Pancreas (tissue), 10 donors: Measurements from ENCODE around the gene INAVA. TPM values are rescaled to one million over a fixed set of nuclear protein-coding genes. Genes with fewer than 3 reads are reported as not detected.

Experiments
- ATAC-seq, 4 donors: fragments of 200-7000 bp; cut with Tn5 transposase; one replicate each; pipeline versions ENCODE4 v1.8.0 to v1.9.1; 2020; ENCODE audit warnings: mild to moderate bottlenecking in 4 of 4, moderate library complexity in 4 of 4
- DNase-seq, 6 donors: peaks; one replicate each; pipeline ENCODE4 v3.0.0-alpha.2; 2020
- FAIRE-seq: peaks from 2 replicates; lab custom pipeline; 2012; peaks lifted over from hg19 to GRCh38; lab: Jason Lieb, UNC
- H3K27ac ChIP-seq, 4 donors: fragments of 200-600 bp; sonication (generic); 1 replicate in 3 of 4; 2 replicates in 1 of 4; pipeline versions ENCODE4 v1.5.0 to v1.8.0; 2020
- H3K27me3 ChIP-seq, 4 donors: fragments of 200-600 bp; one replicate each; pipeline ENCODE4 v1.8.0; 2021
- H3K36me3 ChIP-seq, 3 donors: fragments of 200-600 bp; sonication (generic) in 1 of 3; one replicate each; pipeline versions ENCODE4 v1.5.0 to v1.8.0; 2020 to 2021
- H3K4me1 ChIP-seq, 3 donors: fragments of 200-600 bp; one replicate each; pipeline ENCODE4 v1.8.0; 2021
- H3K4me3 ChIP-seq, 4 donors: fragments of 200-600 bp; sonication (generic) in 2 of 4; one replicate each; pipeline versions ENCODE4 v1.5.0 to v1.8.0; 2020 to 2021
- H3K9me3 ChIP-seq, 4 donors: fragments of 200-600 bp; one replicate each; pipeline ENCODE4 v1.8.0; 2021
- WGBS, 2 donors: extraction: QIAGEN DNeasy Blood & Tissue Kit; methylation state at CpG; one replicate each; pipeline ENCODE4 v1.1.7; 2013; 5-methylcytosine and 5-hydroxymethylcytosine counted together
- intact Hi-C, 3 donors: fragments of 100-400 bp; cut with DNase I; formaldehyde crosslinking; loops; one replicate each; pipeline versions ENCODE4 v1.11.1 to v1.14.2; 2022
- polyA plus RNA-seq, 2 donors: library from polyadenylated mRNA; stranded (reverse); fragments of 200-250 nt; gene quantifications; one replicate each; pipeline ENCODE4 v1.2.3, GENCODE V29; 2013
- total RNA-seq, 6 donors: library from RNA; stranded (reverse); fragmentation: NEBNext Ultra II Directional in 4 of 6; extraction: Animal tissue kit (Norgen Biotek cat#: 25700) in 4 of 6; gene quantifications; one replicate each; pipeline versions ENCODE4 v1.2.1 to v1.2.4, GENCODE V29; 2021 to 2023
- TF ChIP-seq, protein P1 (sequence below), 4 donors: fragments of 200-600 bp; sonication (generic) in 3 of 4; IDR thresholded peaks; one replicate each; pipeline versions ENCODE4 v1.5.0 to v1.8.0; 2021; ENCODE audit warnings: antibody characterized with exemption in 4 of 4
- donor health status: healthy with polysubstance abuse.
- donor health status: DM: no; HTN: no; CAD: no; lungs with moderate emphysema.
- donor health status: DM: no; HTN: no; CAD: no.
- donor health status: control.
- donor health status: control.
- donor health status: Bipolar disorder and iron deficiency.
- donor health status: DM: yes; HTN: yes; CAD: no.
- donor health status: DM: no; HTN: no; CAD: no.
- donor health status: DM: no; HTN: no; CAD: no.
- donor health status: DM: yes; HTN: yes; CAD: no.

Gene INAVA, protein sequence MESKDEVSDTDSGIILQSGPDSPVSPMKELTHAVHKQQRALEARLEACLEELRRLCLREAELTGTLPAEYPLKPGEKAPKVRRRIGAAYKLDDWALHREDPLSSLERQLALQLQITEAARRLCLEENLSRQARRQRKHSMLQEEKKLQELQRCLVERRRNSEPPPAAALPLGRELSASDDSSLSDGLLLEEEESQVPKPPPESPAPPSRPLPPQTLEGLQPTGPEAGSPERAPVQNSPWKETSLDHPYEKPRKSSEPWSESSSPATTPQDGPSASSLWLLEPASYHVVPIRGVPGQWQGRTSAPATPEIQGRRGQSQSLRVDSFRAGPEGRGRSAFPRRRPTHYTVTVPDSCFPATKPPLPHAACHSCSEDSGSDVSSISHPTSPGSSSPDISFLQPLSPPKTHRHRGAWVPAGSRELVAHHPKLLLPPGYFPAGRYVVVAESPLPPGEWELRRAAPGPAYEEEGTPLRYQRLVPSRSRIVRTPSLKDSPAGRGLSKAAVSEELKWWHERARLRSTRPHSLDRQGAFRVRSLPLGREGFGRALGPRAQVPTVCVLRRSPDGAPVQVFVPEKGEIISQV
- total RNA-seq (10 to 100 TPM in 4 of 6 donors, 1 to 10 TPM in 2; 5.0 to 26.6 (median 12.9) TPM), polyA plus RNA-seq (10 to 100 TPM; 13.1 to 17.8 TPM)

DNA sequence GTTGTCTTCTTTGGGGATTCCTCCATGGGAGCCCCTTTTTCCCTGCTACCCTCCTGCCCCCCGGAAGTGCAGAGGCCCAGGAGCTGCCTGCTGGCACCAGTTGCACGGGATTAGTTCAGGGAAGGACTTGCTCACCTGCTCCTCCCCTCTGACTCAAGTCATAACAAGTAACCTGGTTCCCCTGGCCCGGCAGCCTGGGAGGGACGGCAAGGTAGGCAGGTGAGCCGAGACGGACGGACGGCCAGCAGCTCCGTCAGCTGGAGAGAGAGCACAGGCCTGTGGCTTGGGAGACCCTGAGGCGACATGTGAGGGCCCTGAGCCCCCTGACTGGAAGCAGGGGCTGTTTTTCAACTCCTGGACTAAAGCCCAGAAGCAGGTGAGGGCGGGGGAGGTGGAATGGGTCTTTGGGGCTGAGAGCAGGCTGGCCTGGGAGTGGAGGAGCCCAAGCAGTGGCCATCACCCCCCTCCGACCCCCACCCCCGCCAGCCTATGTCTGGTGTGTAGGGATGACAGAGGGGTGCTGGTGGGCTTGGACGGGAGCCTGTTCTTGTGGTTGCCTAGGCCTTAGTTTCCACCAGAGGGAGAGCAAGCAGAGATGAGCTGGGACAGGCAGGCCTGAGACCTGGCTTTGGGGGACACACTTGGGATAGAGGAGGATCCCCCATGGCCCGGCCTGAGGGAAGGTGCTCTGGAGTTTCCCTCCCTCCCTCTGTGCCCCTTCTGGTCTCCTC, at the start of gene INAVA:
Gene INAVA, plus strand, starts transcription at position 189 of the 731 bp plus-strand sequence. CDS start 3,501 bp downstream, outside the sequence.
- no peak for FAIRE-seq
- Histone ChIP-seq H3K4me3 (peak within 1 kb of the TSS in 3 of 4 donors; percentile 15 to 58 (median 46)), H3K27ac (peak within 1 kb of the TSS; percentile 60 to 90 (median 88))

DNA sequence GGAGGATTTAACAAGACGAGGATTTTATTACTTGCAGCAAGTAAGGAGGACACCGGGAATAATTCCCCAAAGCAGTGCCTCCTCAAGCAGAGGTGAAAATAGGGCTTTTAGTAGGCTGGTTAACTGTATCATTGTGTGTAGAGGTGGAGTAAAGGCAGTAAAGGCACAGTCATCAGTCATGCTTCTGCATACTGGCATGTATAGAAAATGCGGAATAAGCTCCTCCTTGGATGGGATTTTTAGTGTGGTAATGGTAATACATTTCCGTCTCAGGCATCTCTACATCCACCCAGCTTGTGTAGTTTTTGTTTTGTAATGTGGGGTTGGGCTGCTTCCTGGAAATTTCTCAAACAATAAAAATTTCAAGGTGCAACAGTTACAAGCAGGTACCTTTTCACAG, 49.3 kb upstream of the INAVA start:
- ATAC-seq (no peak), FAIRE-seq (no peak), DNase-seq (no peak)
- peaks cover 0 to 14% (median 3%) of the 10 kb centered on the region in 3 donors for H3K36me3 ChIP-seq
- H3K27ac ChIP-seq: no peak overlapping the region
- no peak overlapping the region for H3K4me3 ChIP-seq
- WGBS, 2 donors: 92 to 95% methylated on average over 4 of the region's 4 CpGs
- TF ChIP-seq, protein P1, sequence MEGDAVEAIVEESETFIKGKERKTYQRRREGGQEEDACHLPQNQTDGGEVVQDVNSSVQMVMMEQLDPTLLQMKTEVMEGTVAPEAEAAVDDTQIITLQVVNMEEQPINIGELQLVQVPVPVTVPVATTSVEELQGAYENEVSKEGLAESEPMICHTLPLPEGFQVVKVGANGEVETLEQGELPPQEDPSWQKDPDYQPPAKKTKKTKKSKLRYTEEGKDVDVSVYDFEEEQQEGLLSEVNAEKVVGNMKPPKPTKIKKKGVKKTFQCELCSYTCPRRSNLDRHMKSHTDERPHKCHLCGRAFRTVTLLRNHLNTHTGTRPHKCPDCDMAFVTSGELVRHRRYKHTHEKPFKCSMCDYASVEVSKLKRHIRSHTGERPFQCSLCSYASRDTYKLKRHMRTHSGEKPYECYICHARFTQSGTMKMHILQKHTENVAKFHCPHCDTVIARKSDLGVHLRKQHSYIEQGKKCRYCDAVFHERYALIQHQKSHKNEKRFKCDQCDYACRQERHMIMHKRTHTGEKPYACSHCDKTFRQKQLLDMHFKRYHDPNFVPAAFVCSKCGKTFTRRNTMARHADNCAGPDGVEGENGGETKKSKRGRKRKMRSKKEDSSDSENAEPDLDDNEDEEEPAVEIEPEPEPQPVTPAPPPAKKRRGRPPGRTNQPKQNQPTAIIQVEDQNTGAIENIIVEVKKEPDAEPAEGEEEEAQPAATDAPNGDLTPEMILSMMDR (IDR thresholded peaks at IDR 0.05): no peak
- H3K27me3 ChIP-seq: no peaks in the 10 kb centered on the region
- no peaks in the 10 kb centered on the region for H3K4me1 ChIP-seq
- no peaks in the 10 kb centered on the region for H3K9me3 ChIP-seq
- intact Hi-C loops: no loop called here

More for the DNA sequence above, at the start of gene INAVA:
- no peaks in the 10 kb centered on the region for H3K27me3 ChIP-seq
- 28 to 69% methylated on average over 15 of the region's 15 CpGs for WGBS, 2 donors
- H3K4me1 ChIP-seq: peaks cover 0 to 4% (median 4%) of the 10 kb centered on the region in 3 donors
- TF ChIP-seq, protein P1 (IDR thresholded peaks at IDR 0.05): no peak
- ATAC-seq (peak; percentile 47 to 67 (median 54)), DNase-seq (peak; percentile 69 to 89 (median 81))
- peaks cover 0 to 7% (median 0%) of the 10 kb centered on the region in 3 donors for H3K36me3 ChIP-seq
- intact Hi-C loops: loop anchor here in 1 of 3 donors (10.0 kb wide), 1 partner anchor 150 kb away; no protein-coding TSS in a partner anchor
- no peaks in the 10 kb centered on the region for H3K9me3 ChIP-seq

DNA sequence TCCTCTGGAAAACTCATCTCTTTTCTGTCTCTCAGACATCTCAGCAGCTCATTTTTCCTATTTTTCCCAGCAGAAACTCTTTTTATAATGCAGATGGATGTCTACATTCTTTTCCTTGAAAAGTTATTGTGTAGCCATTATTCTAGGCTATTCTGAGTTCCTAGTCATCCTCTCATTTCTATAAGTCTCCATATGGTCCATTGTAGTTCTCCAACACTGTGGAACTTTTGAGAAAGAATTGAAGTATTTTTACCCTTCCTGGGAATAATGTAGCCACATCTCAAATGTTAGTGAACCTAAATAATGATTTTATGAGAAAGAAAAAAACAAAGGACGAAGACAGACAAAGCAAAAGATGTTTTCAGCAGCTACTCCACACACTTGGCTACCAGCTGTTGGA, 48.3 kb upstream of the INAVA start:
- DNase-seq: no peak
- FAIRE-seq: no peak
- Histone ChIP-seq H3K27me3 (no peaks in the 10 kb centered on the region), H3K4me1 (no peaks in the 10 kb centered on the region), H3K4me3 (no peak overlapping the region), H3K9me3 (no peaks in the 10 kb centered on the region), H3K27ac (no peak overlapping the region), H3K36me3 (peaks cover 0 to 14% (median 3%) of the 10 kb centered on the region in 3 donors)
- WGBS, 2 donors: 86 to 87% methylated on average over 1 of the region's 1 CpG
- no peak for ATAC-seq
- TF ChIP-seq, protein P1 (IDR thresholded peaks at IDR 0.05): no peak
- intact Hi-C loops: no loop called here

DNA sequence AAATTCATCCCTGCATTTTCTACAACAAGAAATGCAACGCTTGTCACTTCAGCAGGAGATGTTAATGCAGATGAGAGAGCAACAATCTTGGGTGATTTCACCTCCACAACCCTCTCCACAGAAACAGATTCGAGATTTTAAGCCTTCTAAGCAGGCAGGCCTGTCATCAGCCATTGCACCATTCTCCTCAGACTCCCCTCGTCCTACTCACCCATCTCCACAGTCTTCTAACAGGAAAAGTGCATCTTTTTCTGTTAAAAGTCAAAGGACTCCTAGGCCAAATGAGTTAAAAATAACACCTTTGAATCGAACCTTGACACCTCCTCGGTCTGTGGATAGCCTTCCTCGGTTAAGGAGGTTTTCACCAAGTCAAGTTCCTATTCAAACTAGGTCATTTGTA, 45.3 kb upstream of the INAVA start:
- DNase-seq (no peak), FAIRE-seq (no peak), ATAC-seq (no peak)
- Histone ChIP-seq H3K27me3 (no peaks in the 10 kb centered on the region), H3K4me3 (no peak overlapping the region), H3K9me3 (no peaks in the 10 kb centered on the region), H3K36me3 (peaks cover 0 to 26% (median 3%) of the 10 kb centered on the region in 3 donors), H3K4me1 (no peaks in the 10 kb centered on the region), H3K27ac (no peak overlapping the region)
- intact Hi-C loops: no loop called here
- WGBS, 2 donors: 74 to 75% methylated on average over 6 of the region's 6 CpGs
- TF ChIP-seq, protein P1 (IDR thresholded peaks at IDR 0.05): no peak
